GM10266 (cell line): ENCODE data around the gene HAGHL.

Experiments used
- DNase-seq: peaks from one replicate; pipeline ENCODE4 v3.0.0; 2012; ENCODE audit errors: extremely low spot score
- TF ChIP-seq, protein P1 (sequence below): IDR thresholded peaks from 2 replicates; pipeline ENCODE4 v1.5.1; 2012; ENCODE audit warnings: mild to moderate bottlenecking, low read depth; ENCODE audit not compliant: control insufficient read depth, insufficient read depth; ENCODE audit errors: missing control alignments

HAGHL gene

GRCh38 chr16:725041-725376, 1.9 kb upstream of the HAGHL start:
- TF ChIP-seq, protein P1, sequence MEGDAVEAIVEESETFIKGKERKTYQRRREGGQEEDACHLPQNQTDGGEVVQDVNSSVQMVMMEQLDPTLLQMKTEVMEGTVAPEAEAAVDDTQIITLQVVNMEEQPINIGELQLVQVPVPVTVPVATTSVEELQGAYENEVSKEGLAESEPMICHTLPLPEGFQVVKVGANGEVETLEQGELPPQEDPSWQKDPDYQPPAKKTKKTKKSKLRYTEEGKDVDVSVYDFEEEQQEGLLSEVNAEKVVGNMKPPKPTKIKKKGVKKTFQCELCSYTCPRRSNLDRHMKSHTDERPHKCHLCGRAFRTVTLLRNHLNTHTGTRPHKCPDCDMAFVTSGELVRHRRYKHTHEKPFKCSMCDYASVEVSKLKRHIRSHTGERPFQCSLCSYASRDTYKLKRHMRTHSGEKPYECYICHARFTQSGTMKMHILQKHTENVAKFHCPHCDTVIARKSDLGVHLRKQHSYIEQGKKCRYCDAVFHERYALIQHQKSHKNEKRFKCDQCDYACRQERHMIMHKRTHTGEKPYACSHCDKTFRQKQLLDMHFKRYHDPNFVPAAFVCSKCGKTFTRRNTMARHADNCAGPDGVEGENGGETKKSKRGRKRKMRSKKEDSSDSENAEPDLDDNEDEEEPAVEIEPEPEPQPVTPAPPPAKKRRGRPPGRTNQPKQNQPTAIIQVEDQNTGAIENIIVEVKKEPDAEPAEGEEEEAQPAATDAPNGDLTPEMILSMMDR, result no peak
- no peak for DNase-seq

- TF ChIP-seq, protein P1, result no peak
- DNase-seq, result no peak
These were observed 1.3 kb upstream of the HAGHL start for GRCh38 chr16:725463-726187.

- DNase-seq, result no peak
- TF ChIP-seq, protein P1, result no peak
These were observed 793 bp upstream of the HAGHL start for GRCh38 chr16:726188-726437.

DNA sequence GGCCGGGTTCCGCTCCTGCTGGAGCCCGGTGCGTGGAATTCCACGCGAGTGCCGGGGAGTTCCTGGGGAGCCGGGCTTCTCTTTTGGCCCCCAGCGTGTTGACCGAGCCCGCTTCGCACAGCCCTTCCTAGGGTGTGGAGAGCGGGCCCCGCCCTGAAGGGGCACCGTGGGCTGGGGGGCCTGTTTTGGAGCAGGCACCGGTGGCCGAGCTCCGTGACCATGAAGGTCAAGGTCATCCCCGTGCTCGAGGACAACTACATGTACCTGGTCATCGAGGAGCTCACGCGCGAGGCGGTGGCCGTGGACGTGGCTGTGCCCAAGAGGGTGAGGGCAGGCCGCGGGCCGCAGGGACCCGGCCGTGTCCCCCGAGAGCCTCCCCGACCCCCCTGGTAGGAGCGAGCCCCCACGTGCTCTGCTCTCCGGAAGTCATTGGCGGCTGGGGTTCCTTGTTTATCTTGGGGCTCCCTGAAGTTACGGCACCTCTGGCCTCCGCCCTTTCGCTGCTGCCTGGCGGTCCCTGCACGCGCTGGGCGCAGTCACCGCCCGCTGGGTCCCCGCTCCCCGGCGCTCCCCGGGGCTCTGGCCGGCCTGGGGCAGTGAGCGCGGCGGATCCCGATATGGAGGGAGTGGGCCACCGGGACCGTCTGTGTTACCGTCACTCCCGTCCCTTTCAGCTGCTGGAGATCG, 528 bp downstream of the HAGHL start:
- DNase-seq, result peak; percentile 78
- TF ChIP-seq, protein P1, result no peak

DNA sequence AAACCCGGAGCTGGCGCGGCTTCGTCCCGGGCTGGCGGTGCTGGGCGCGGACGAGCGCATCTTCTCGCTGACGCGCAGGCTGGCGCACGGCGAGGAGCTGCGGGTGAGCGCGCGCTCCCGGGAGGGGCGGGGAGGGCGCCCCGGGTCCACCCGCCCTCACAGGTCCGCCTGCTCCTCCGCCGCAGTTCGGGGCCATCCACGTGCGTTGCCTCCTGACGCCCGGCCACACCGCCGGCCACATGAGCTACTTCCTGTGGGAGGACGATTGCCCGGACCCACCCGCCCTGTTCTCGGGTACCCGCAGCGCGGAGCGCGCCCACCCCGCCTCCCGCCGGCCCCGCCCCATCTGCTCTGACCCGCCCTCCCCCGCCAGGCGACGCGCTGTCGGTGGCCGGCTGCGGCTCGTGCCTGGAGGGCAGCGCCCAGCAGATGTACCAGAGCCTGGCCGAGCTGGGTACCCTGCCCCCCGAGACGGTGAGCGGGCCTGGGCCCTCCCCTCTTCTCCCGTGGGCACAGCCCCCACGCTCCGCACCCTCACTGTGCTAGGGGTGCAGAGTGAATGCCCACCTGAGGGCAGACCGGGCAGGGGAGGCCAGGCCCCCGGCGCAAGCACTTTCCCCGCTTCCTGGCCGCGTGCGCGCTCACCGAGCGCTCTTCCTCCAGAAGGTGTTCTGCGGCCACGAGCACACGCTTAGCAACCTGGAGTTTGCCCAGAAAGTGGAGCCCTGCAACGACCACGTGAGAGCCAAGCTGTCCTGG, 1.4 kb downstream of the HAGHL start:
- TF ChIP-seq, protein P1, result no peak
- DNase-seq, result peak; percentile 93

- no peak for DNase-seq
- TF ChIP-seq, protein P1, result no peak
These were observed 2.2 kb downstream of the HAGHL start for GRCh38 chr16:728890-729744.
